ENCODE measurements around the gene CABP4. TPM values are rescaled to one million over a fixed set of nuclear protein-coding genes. Genes with fewer than 3 reads are reported as not detected.
A peak's percentile ranks its signal among the peaks of the same experiment; 100 is the strongest.

The CABP4 gene
- total and polyA plus RNA-seq, 2 donors (not counting 1 experiment from before 2014, with no cell fraction given): 3.2 to 5.2 TPM

DNA sequence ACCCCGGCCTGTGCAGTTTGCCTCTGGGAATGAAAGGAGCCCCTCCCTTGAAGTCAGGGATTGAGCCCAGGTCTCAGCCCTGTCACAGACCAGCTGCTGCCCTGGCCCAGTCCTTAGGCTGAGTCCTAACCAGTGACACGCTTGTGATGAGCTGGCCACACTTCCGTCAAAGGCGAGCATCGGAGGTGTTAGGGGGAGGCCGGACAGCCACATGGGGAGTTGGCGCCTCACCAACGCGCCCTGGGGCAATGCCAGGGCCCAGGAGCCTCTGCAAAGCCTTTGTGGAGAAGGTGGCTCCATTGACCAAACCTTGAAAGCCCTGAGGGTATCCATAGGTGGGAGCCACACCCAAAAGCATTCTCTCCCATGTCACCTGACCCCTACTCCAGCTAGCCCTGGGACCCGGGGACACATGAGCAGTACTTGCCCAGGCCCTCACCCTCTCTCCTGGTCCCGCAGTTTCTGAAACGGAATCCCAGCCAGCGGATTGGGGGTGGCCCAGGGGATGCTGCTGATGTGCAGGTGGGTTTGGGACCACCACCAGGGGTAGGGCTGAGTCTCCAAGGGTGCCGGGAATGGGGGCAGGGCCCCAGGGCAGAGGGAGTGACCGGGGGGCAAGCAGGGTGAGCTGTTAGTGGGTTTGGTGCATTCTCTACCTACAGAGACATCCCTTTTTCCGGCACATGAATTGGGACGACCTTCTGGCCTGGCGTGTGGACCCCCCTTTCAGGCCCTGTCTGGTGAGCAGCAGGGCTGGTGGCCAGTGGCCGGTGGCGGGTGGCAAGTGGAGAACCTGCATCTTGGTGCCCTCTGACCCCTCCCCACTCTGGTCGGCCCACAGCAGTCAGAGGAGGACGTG is 21.4 kb upstream of the CABP4 start:
- H3K4me1 Mint-ChIP-seq: peaks cover 74% of the 10 kb centered on the region
- Histone ChIP-seq H3K79me2 (ENCODE audit: control insufficient read depth, insufficient read depth, low read length) (peaks cover 88% of the 10 kb centered on the region), H2AFZ (ENCODE audit: insufficient read depth, low read depth, low read length, poor library complexity, severe bottlenecking) (no peak overlapping the region), H3K4me1 (ENCODE audit: control insufficient read depth in 2 of 2, insufficient read depth in 2 of 2, low read length in 2 of 2) (peaks cover 46 to 79% of the 10 kb centered on the region in 2 donors), H3K27me3 (replicated peaks in 1 of 4; ENCODE audit: control extremely low read depth in 1 of 4, control insufficient read depth in 3 of 4, insufficient read depth in 4 of 4, low read length in 3 of 4) (no peaks in the 10 kb centered on the region), H3K4me3 (ENCODE audit: control extremely low read depth in 1 of 5, extremely low read depth in 1 of 5, insufficient read depth in 1 of 5, low read depth in 2 of 5, low read length in 4 of 5) (no peak overlapping the region), H3K36me3 (replicated peaks in 1 of 2; ENCODE audit: control extremely low read depth in 1 of 2, control insufficient read depth in 1 of 2, extremely low read depth in 1 of 2, insufficient read depth in 2 of 2, low read length in 1 of 2) (peaks cover 0 to 56% of the 10 kb centered on the region in 2 experiments), H3K27ac (ENCODE audit: low read length in 2 of 2) (peak overlapping the region; percentile 12 to 88), H3K4me2 (replicated peaks; ENCODE audit: low read depth, low read length, poor library complexity, severe bottlenecking) (peak overlapping the region; percentile 99), H3K9ac (ENCODE audit: low read length) (peak overlapping the region; percentile 82), H4K20me1 (ENCODE audit: control insufficient read depth, insufficient read depth, low read length, poor library complexity, severe bottlenecking) (peaks cover 93% of the 10 kb centered on the region), H3K9me3 (ENCODE audit: control extremely low read depth in 1 of 3, control insufficient read depth in 2 of 3, insufficient read depth in 1 of 3, low read length in 2 of 3) (peaks cover 0 to 3% (median 0%) of the 10 kb centered on the region in 3 donors)
- POLR2A ChIA-PET: interaction anchor here (0.6 to 9.5 kb wide), 11 partner anchors 15 to 80 kb away, joined by 3 to 215 read pairs (median 8); partner anchors contain the start of genes AIP, PITPNM1, POLD4 and PPP1CA
- peak overlapping the region; percentile 65 for H3K4me3 Mint-ChIP-seq
- TF ChIP-seq, protein P1, sequence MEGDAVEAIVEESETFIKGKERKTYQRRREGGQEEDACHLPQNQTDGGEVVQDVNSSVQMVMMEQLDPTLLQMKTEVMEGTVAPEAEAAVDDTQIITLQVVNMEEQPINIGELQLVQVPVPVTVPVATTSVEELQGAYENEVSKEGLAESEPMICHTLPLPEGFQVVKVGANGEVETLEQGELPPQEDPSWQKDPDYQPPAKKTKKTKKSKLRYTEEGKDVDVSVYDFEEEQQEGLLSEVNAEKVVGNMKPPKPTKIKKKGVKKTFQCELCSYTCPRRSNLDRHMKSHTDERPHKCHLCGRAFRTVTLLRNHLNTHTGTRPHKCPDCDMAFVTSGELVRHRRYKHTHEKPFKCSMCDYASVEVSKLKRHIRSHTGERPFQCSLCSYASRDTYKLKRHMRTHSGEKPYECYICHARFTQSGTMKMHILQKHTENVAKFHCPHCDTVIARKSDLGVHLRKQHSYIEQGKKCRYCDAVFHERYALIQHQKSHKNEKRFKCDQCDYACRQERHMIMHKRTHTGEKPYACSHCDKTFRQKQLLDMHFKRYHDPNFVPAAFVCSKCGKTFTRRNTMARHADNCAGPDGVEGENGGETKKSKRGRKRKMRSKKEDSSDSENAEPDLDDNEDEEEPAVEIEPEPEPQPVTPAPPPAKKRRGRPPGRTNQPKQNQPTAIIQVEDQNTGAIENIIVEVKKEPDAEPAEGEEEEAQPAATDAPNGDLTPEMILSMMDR (IDR thresholded peaks at IDR 0.05): no peak
- TF ChIP-seq EZH2 (IDR thresholded peaks at IDR 0.05; ENCODE audit: borderline replicate concordance, insufficient read depth, low read depth, low read length, poor library complexity, severe bottlenecking): no peak
- H3K27me3 Mint-ChIP-seq: no peaks in the 10 kb centered on the region
- CTCF ChIA-PET: interaction anchor here (1.3 to 2.0 kb wide), 2 partner anchors 15 to 36 kb away, joined by 3 to 6 read pairs; no protein-coding TSS in a partner anchor
- peak overlapping the region; percentile 83 for H3K27ac Mint-ChIP-seq
- DNase-seq: no peak
- intact Hi-C loops (cut with micrococcal nuclease): no loop called here
- WGBS (ENCODE audit: insufficient coverage): 72% methylated on average over 13 of the region's 22 CpGs
- no peaks in the 10 kb centered on the region for H3K9me3 Mint-ChIP-seq (ENCODE audit: insufficient read depth)
- no peak for ATAC-seq (ENCODE audit: low read depth)

Data from B cell (primary cell).